Kidney (tissue), 14 donors: ENCODE measurements around the gene ACOXL. TPM values are rescaled to one million over a fixed set of nuclear protein-coding genes. Genes with fewer than 3 reads are reported as not detected.

ENCODE experiments used
- DNase-seq, 5 donors: peaks; one replicate each; pipeline ENCODE4 v3.0.0-alpha.2; 2013 to 2020
- FAIRE-seq: peaks from 2 replicates; lab custom pipeline; 2012; peaks lifted over from hg19 to GRCh38; lab: Jason Lieb, UNC
- H3K27ac ChIP-seq, 2 donors: one replicate each; pipeline ENCODE4 v1.7.0; 2013; ENCODE audit warnings: low read depth in 2 of 2, low read length in 2 of 2, inconsistent platforms in 1 of 2
- H3K27me3 ChIP-seq: one replicate; pipeline ENCODE4 v1.7.1; 2013; ENCODE audit warnings: low read length, inconsistent platforms; ENCODE audit not compliant: control insufficient read depth, insufficient read depth
- H3K36me3 ChIP-seq, 3 donors: one replicate each; pipeline versions ENCODE4 v1.7.0 to v1.7.1; 2013; ENCODE audit warnings: low read length in 3 of 3, control low read depth in 1 of 3, inconsistent platforms in 1 of 3; ENCODE audit not compliant: insufficient read depth in 3 of 3, control insufficient read depth in 2 of 3
- H3K4me1 ChIP-seq, 3 donors: one replicate each; pipeline versions ENCODE4 v1.7.0 to v1.7.1; 2013; ENCODE audit warnings: low read length in 3 of 3, inconsistent platforms in 1 of 3, low read depth in 1 of 3; ENCODE audit not compliant: control insufficient read depth in 2 of 3, insufficient read depth in 2 of 3
- H3K4me3 ChIP-seq, 3 donors: one replicate each; pipeline versions ENCODE4 v1.7.0 to v1.8.1; 2013; ENCODE audit warnings: low read length in 3 of 3, control low read depth in 1 of 3, inconsistent platforms in 1 of 3
- H3K9ac ChIP-seq, 3 donors: one replicate each; pipeline versions ENCODE4 v1.7.0 to v1.7.1; 2013; ENCODE audit warnings: low read length in 3 of 3, control low read depth in 1 of 3, inconsistent platforms in 1 of 3
- H3K9me3 ChIP-seq, 3 donors: one replicate each; pipeline versions ENCODE4 v1.7.0 to v1.7.1; 2013; ENCODE audit warnings: low read length in 3 of 3, control low read depth in 1 of 3, inconsistent platforms in 1 of 3; ENCODE audit not compliant: control insufficient read depth in 2 of 3, insufficient read depth in 1 of 3
- CTCF ChIP-seq: IDR thresholded peaks from 3 replicates; pipeline ENCODE4 v1.5.1; 2012; ENCODE audit warnings: mild to moderate bottlenecking, moderate library complexity, borderline replicate concordance; ENCODE audit not compliant: insufficient read depth; ENCODE audit errors: extremely low read depth
- intact Hi-C: fragments of 100-400 bp; cut with DNase I; formaldehyde crosslinking; loops from one replicate; pipeline ENCODE4 v1.11.1; 2022
- polyA plus RNA-seq: library from polyadenylated mRNA; stranded (reverse); fragments of 350-450 nt; fragmentation: Illumina TruSeq; extraction: RNeasy Lipid Tissue Mini Kit (QIAGEN cat#74804); gene quantifications from one replicate; pipeline ENCODE4 v1.2.3, GENCODE V29; 2014; ENCODE audit warnings: low read depth, low replicate concordance; ENCODE audit not compliant: insufficient read depth
- total RNA-seq: library from RNA; stranded (reverse); fragmentation: NEBNext Ultra II Directional; extraction: Animal tissue kit (Norgen Biotek cat#: 25700); gene quantifications from one replicate; pipeline ENCODE4 v1.2.1, GENCODE V29; 2021
- donor health status: control.
- donor health status: control.
- donor health status: control.
- donor health status: control.
- donor health status: control.
- donor health status: DM: yes; HTN: yes; CAD: no.
- donor health status: Normal renal cell carcinoma (clear cell type).

Gene ACOXL
- total and polyA plus RNA-seq, 2 donors from 2014 or later: 2.0 TPM; not detected in 1

- Histone ChIP-seq H3K27ac (no peak overlapping the region), H3K9ac (no peak overlapping the region), H3K4me1 (no peaks in the 10 kb centered on the region), H3K9me3 (no peaks in the 10 kb centered on the region), H3K27me3 (no peaks in the 10 kb centered on the region), H3K4me3 (no peak overlapping the region), H3K36me3 (no peaks in the 10 kb centered on the region)
- intact Hi-C loops: no loop called here
- TF ChIP-seq CTCF: no peak
- DNase-seq (no peak), FAIRE-seq (no peak)
Measured at GRCh38 chr2:110784047-110784631, 51.8 kb downstream of the ACOXL start.

- Histone ChIP-seq H3K4me1 (no peaks in the 10 kb centered on the region), H3K9me3 (no peaks in the 10 kb centered on the region), H3K9ac (no peak overlapping the region), H3K27ac (no peak overlapping the region), H3K4me3 (no peak overlapping the region), H3K36me3 (no peaks in the 10 kb centered on the region), H3K27me3 (no peaks in the 10 kb centered on the region)
- intact Hi-C loops: no loop called here
- no peak for TF ChIP-seq CTCF
- no peak for FAIRE-seq
- DNase-seq: no peak
Measured at GRCh38 chr2:110785439-110785838, 53.1 kb downstream of the ACOXL start.

- DNase-seq (no peak), FAIRE-seq (no peak)
- intact Hi-C loops: no loop called here
- TF ChIP-seq CTCF: no peak
- no peak overlapping the region for H3K27ac ChIP-seq
- H3K9me3 ChIP-seq: no peaks in the 10 kb centered on the region
- H3K36me3 ChIP-seq: no peaks in the 10 kb centered on the region
- no peak overlapping the region for H3K4me3 ChIP-seq
- no peaks in the 10 kb centered on the region for H3K27me3 ChIP-seq
- H3K4me1 ChIP-seq: no peaks in the 10 kb centered on the region
- no peak overlapping the region for H3K9ac ChIP-seq
Measured at GRCh38 chr2:110788976-110789375, 56.6 kb downstream of the ACOXL start.

GRCh38 chr2:110789706-110790105, 57.3 kb downstream of the ACOXL start:
- FAIRE-seq: no peak

More at GRCh38 chr2:110789706-110790105, 57.3 kb downstream of the ACOXL start:
- intact Hi-C loops: no loop called here
- no peak for TF ChIP-seq CTCF
- Histone ChIP-seq H3K9me3 (no peaks in the 10 kb centered on the region), H3K9ac (no peak overlapping the region), H3K27ac (no peak overlapping the region), H3K4me3 (no peak overlapping the region), H3K27me3 (no peaks in the 10 kb centered on the region), H3K4me1 (no peaks in the 10 kb centered on the region), H3K36me3 (no peaks in the 10 kb centered on the region)
- DNase-seq: no peak
